ENCODE measurements around the gene GPHN. TPM values are rescaled to one million over a fixed set of nuclear protein-coding genes. Genes with fewer than 3 reads are reported as not detected.

The GPHN gene
- total and polyA plus RNA-seq, 4 experiments from 2014 or later: 9.0 to 18.8 (median 14.9) TPM

GRCh38 chr14:66944872-66945271 lies 436.9 kb downstream of the GPHN start:
- ChIA-PET CTCF (ENCODE audit: partially characterized antibody) (no interaction called here), POLR2A (ENCODE audit: partially characterized antibody) (no interaction called here)
- intact Hi-C loops (cut with micrococcal nuclease): no loop called here
- H3K36me3 ChIP-seq (ENCODE audit: insufficient read depth, low read length): no peaks in the 10 kb centered on the region
- Mint-ChIP-seq H3K27ac (no peak overlapping the region), H3K4me1 (no peaks in the 10 kb centered on the region), H3K27me3 (no peaks in the 10 kb centered on the region), H3K36me3 (peaks cover 56 to 66% of the 10 kb centered on the region in 2 donors), H3K4me3 (peak overlapping the region in 1 of 8 donors; percentile 22), H3K9me3 (peaks cover 5 to 89% (median 74%) of the 10 kb centered on the region in 8 donors)
- H3K9me3 ChIP-seq (ENCODE audit: control insufficient read depth in 1 of 2, low read length in 2 of 2): peaks cover 4 to 34% of the 10 kb centered on the region in 2 donors
- H3K4me3 ChIP-seq (ENCODE audit: low read length in 2 of 2): no peak overlapping the region
- DNase-seq: peak in 2 of 5 donors; percentile 0 to 12
- no peaks in the 10 kb centered on the region for H3K4me1 ChIP-seq (ENCODE audit: insufficient read depth, low read length)
- H3K27me3 ChIP-seq (ENCODE audit: insufficient read depth, low read length): no peaks in the 10 kb centered on the region
- H3K27ac ChIP-seq (ENCODE audit: low read depth, low read length): no peak overlapping the region

GRCh38 chr14:66955159-66955558 lies 447.2 kb downstream of the GPHN start:
- intact Hi-C loops (cut with micrococcal nuclease): no loop called here
- no peak for DNase-seq
- H3K27me3 ChIP-seq (ENCODE audit: insufficient read depth, low read length): no peaks in the 10 kb centered on the region
- Mint-ChIP-seq H3K4me3 (no peak overlapping the region), H3K9me3 (peaks cover 3 to 75% (median 50%) of the 10 kb centered on the region in 8 donors), H3K4me1 (no peaks in the 10 kb centered on the region), H3K36me3 (peaks cover 54 to 79% of the 10 kb centered on the region in 2 donors), H3K27me3 (no peaks in the 10 kb centered on the region), H3K27ac (no peak overlapping the region)
- H3K27ac ChIP-seq (ENCODE audit: low read depth, low read length): no peak overlapping the region
- H3K4me1 ChIP-seq (ENCODE audit: insufficient read depth, low read length): no peaks in the 10 kb centered on the region
- no peaks in the 10 kb centered on the region for H3K36me3 ChIP-seq (ENCODE audit: insufficient read depth, low read length)
- ChIA-PET POLR2A (ENCODE audit: partially characterized antibody) (no interaction called here), CTCF (ENCODE audit: partially characterized antibody) (no interaction called here)
- H3K4me3 ChIP-seq (ENCODE audit: low read length in 2 of 2): no peak overlapping the region
- peaks cover 0 to 17% of the 10 kb centered on the region in 2 donors for H3K9me3 ChIP-seq (ENCODE audit: control insufficient read depth in 1 of 2, low read length in 2 of 2)

- Histone ChIP-seq H3K27me3 (ENCODE audit: insufficient read depth, low read length) (no peaks in the 10 kb centered on the region), H3K4me3 (ENCODE audit: low read length in 2 of 2) (no peak overlapping the region), H3K27ac (ENCODE audit: low read depth, low read length) (no peak overlapping the region), H3K36me3 (ENCODE audit: insufficient read depth, low read length) (no peaks in the 10 kb centered on the region), H3K4me1 (ENCODE audit: insufficient read depth, low read length) (no peaks in the 10 kb centered on the region), H3K9me3 (ENCODE audit: control insufficient read depth in 1 of 2, low read length in 2 of 2) (peaks cover 0 to 16% of the 10 kb centered on the region in 2 donors)
- CTCF ChIA-PET (ENCODE audit: partially characterized antibody): no interaction called here
- POLR2A ChIA-PET (ENCODE audit: partially characterized antibody): no interaction called here
- Mint-ChIP-seq H3K4me3 (peak overlapping the region in 1 of 8 donors; percentile 22), H3K27me3 (no peaks in the 10 kb centered on the region), H3K4me1 (no peaks in the 10 kb centered on the region), H3K27ac (no peak overlapping the region), H3K9me3 (peaks cover 6 to 57% (median 42%) of the 10 kb centered on the region in 8 donors), H3K36me3 (peaks cover 59 to 75% of the 10 kb centered on the region in 2 donors)
- no peak for DNase-seq
- intact Hi-C loops (cut with micrococcal nuclease): no loop called here
These were observed 451.6 kb downstream of the GPHN start for GRCh38 chr14:66959437-66960050.

GRCh38 chr14:66965831-66966230 lies 457.9 kb downstream of the GPHN start:
- Histone ChIP-seq H3K9me3 (ENCODE audit: control insufficient read depth in 1 of 2, low read length in 2 of 2) (no peaks in the 10 kb centered on the region), H3K4me1 (ENCODE audit: insufficient read depth, low read length) (no peaks in the 10 kb centered on the region), H3K27ac (ENCODE audit: low read depth, low read length) (no peak overlapping the region), H3K4me3 (ENCODE audit: low read length in 2 of 2) (no peak overlapping the region), H3K36me3 (ENCODE audit: insufficient read depth, low read length) (no peaks in the 10 kb centered on the region), H3K27me3 (ENCODE audit: insufficient read depth, low read length) (no peaks in the 10 kb centered on the region)
- POLR2A ChIA-PET (ENCODE audit: partially characterized antibody): no interaction called here
- no peak overlapping the region for H3K4me3 Mint-ChIP-seq
- H3K27me3 Mint-ChIP-seq: no peaks in the 10 kb centered on the region
- peaks cover 44 to 49% of the 10 kb centered on the region in 2 donors for H3K36me3 Mint-ChIP-seq
- no peak for DNase-seq
- CTCF ChIA-PET (ENCODE audit: partially characterized antibody): no interaction called here
- H3K9me3 Mint-ChIP-seq: peaks cover under 1 to 10% (median 5%) of the 10 kb centered on the region in 8 donors
- no peak overlapping the region for H3K27ac Mint-ChIP-seq
- intact Hi-C loops (cut with micrococcal nuclease): no loop called here
- no peaks in the 10 kb centered on the region for H3K4me1 Mint-ChIP-seq

- Histone ChIP-seq H3K4me1 (ENCODE audit: insufficient read depth, low read length) (no peaks in the 10 kb centered on the region), H3K27ac (ENCODE audit: low read depth, low read length) (no peak overlapping the region), H3K9me3 (ENCODE audit: control insufficient read depth in 1 of 2, low read length in 2 of 2) (no peaks in the 10 kb centered on the region), H3K36me3 (ENCODE audit: insufficient read depth, low read length) (no peaks in the 10 kb centered on the region), H3K4me3 (ENCODE audit: low read length in 2 of 2) (no peak overlapping the region), H3K27me3 (ENCODE audit: insufficient read depth, low read length) (no peaks in the 10 kb centered on the region)
- Mint-ChIP-seq H3K36me3 (peaks cover 7 to 11% of the 10 kb centered on the region in 2 donors), H3K9me3 (peaks cover 0 to 2% (median 0%) of the 10 kb centered on the region in 8 donors), H3K27ac (no peak overlapping the region), H3K4me3 (no peak overlapping the region), H3K27me3 (no peaks in the 10 kb centered on the region), H3K4me1 (no peaks in the 10 kb centered on the region)
- DNase-seq: no peak
- intact Hi-C loops (cut with micrococcal nuclease): no loop called here
- ChIA-PET POLR2A (ENCODE audit: partially characterized antibody) (no interaction called here), CTCF (ENCODE audit: partially characterized antibody) (interaction anchor here (0.6 kb wide), 1 partner anchor 613 kb away, joined by 3 read pairs; no protein-coding TSS in a partner anchor)
These were observed 464.5 kb downstream of the GPHN start for GRCh38 chr14:66972469-66972868.

GRCh38 chr14:66974397-66975025 lies 466.6 kb downstream of the GPHN start:
- H3K9me3 ChIP-seq (ENCODE audit: control insufficient read depth in 1 of 2, low read length in 2 of 2): no peaks in the 10 kb centered on the region
- H3K27ac Mint-ChIP-seq: no peak overlapping the region
- CTCF ChIA-PET (ENCODE audit: partially characterized antibody): no interaction called here
- no peaks in the 10 kb centered on the region for H3K27me3 ChIP-seq (ENCODE audit: insufficient read depth, low read length)
- H3K36me3 ChIP-seq (ENCODE audit: insufficient read depth, low read length): no peaks in the 10 kb centered on the region
- DNase-seq: no peak
- no peaks in the 10 kb centered on the region for H3K4me1 Mint-ChIP-seq
- peaks cover 0 to 2% (median 0%) of the 10 kb centered on the region in 8 donors for H3K9me3 Mint-ChIP-seq
- intact Hi-C loops (cut with micrococcal nuclease): no loop called here
- H3K36me3 Mint-ChIP-seq: peaks cover 5 to 7% of the 10 kb centered on the region in 2 donors
- H3K27me3 Mint-ChIP-seq: no peaks in the 10 kb centered on the region
- POLR2A ChIA-PET (ENCODE audit: partially characterized antibody): no interaction called here
- no peaks in the 10 kb centered on the region for H3K4me1 ChIP-seq (ENCODE audit: insufficient read depth, low read length)
- H3K4me3 Mint-ChIP-seq: no peak overlapping the region
- no peak overlapping the region for H3K27ac ChIP-seq (ENCODE audit: low read depth, low read length)
- no peak overlapping the region for H3K4me3 ChIP-seq (ENCODE audit: low read length in 2 of 2)

GRCh38 chr14:66975251-66975650 lies 467.3 kb downstream of the GPHN start:
- intact Hi-C loops (cut with micrococcal nuclease): no loop called here
- Mint-ChIP-seq H3K27me3 (no peaks in the 10 kb centered on the region), H3K4me3 (no peak overlapping the region), H3K4me1 (no peaks in the 10 kb centered on the region), H3K27ac (no peak overlapping the region), H3K9me3 (peaks cover 0 to 2% (median 0%) of the 10 kb centered on the region in 8 donors), H3K36me3 (peaks cover 5 to 7% of the 10 kb centered on the region in 2 donors)
- ChIA-PET POLR2A (ENCODE audit: partially characterized antibody) (no interaction called here), CTCF (ENCODE audit: partially characterized antibody) (no interaction called here)
- no peaks in the 10 kb centered on the region for H3K27me3 ChIP-seq (ENCODE audit: insufficient read depth, low read length)
- no peaks in the 10 kb centered on the region for H3K36me3 ChIP-seq (ENCODE audit: insufficient read depth, low read length)
- DNase-seq: no peak
- H3K9me3 ChIP-seq (ENCODE audit: control insufficient read depth in 1 of 2, low read length in 2 of 2): no peaks in the 10 kb centered on the region
- H3K4me3 ChIP-seq (ENCODE audit: low read length in 2 of 2): no peak overlapping the region
- H3K27ac ChIP-seq (ENCODE audit: low read depth, low read length): no peak overlapping the region
- H3K4me1 ChIP-seq (ENCODE audit: insufficient read depth, low read length): no peaks in the 10 kb centered on the region

All from CD4-positive, alpha-beta memory T cell (primary cell).